HG03571 (cell line): ENCODE results near the gene LRRC26.
"Not testable (repeated sequence)": the region's sequence is repeated elsewhere in the genome, so short reads cannot be mapped to it uniquely, and the experiment has no call there.

Source experiments
- ATAC-seq: cut with Tn5 transposase; IDR thresholded peaks from one replicate; pipeline ENCODE4 v1.9.1; 2021; ENCODE audit not compliant: unreplicated experiment

The LRRC26 gene

DNA sequence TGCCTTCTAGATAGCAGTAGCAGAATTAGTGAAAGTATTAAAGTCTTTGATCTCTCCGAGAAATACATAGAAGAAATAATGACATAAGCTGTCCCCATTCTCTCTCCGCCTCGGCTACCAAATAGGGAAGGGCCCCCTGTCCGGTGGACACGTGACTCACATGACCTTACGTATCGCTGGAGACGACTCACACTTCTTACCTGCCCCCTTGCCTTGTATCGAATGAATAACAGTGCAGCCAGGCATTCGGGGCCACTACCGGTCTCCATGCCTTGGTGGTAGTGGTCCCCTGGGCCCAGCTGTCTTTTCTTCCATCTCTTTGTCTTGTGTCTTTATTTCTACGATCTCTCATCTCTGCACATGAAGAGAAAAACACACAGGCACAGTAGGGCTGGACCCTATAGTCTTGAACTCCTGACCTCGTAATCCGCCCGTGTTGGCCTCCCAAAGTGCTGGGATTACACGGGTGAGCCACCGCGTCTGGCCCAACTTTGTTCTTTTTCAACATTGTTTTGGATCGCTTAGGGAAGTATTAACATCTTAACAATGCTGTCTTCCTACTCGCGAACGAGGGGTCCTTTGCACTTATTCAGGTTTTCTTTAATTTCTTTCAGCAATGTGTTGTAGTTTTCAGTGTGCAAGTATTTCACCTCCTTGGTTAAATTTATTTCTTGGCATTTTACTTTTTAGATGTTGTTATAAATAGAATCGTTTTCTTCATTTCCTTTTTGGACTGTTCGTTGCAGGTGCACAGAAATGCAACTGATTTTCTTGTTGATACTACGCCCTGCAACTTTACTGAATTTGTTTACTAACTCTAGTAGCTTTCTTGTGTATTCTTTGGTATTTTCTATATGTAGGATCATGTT lies 47.7 kb downstream of the LRRC26 start:
- not testable (repeated sequence) for ATAC-seq
